HL-60/S4 (cell line): ENCODE measurements around the gene UNC13D.
"Not testable (repeated sequence)": the region's sequence is repeated elsewhere in the genome, so short reads cannot be mapped to it uniquely, and the experiment has no call there.

ENCODE experiments used
- in situ Hi-C: fragments of 300-500 bp; cut with MboI; formaldehyde crosslinking; loops from 2 replicates; pipeline ENCODE4 v1.14.3; 2022; ENCODE audit warnings: low sequenced_read_pairs

UNC13D gene

DNA sequence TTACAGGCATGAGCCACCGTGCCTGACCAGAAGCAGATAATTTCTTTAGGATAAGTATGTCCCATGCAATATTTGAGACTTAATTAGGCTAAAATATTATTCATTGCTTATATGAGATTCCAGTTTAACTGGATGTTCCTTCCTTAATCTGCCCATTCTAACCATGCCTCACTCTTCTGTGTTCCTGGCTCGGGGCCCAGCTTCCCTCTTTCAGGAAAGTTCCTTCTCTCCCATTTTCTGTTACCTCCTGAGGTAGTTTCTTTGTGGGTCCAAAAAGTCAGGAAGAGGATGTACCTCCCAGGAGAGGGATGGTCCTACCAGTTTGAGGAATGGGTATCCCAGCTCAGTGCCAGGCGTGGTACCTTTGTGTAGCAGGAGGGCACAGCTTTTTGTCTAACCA is 36.3 kb downstream of the UNC13D start:
- in situ Hi-C loops, result no loop called here

DNA sequence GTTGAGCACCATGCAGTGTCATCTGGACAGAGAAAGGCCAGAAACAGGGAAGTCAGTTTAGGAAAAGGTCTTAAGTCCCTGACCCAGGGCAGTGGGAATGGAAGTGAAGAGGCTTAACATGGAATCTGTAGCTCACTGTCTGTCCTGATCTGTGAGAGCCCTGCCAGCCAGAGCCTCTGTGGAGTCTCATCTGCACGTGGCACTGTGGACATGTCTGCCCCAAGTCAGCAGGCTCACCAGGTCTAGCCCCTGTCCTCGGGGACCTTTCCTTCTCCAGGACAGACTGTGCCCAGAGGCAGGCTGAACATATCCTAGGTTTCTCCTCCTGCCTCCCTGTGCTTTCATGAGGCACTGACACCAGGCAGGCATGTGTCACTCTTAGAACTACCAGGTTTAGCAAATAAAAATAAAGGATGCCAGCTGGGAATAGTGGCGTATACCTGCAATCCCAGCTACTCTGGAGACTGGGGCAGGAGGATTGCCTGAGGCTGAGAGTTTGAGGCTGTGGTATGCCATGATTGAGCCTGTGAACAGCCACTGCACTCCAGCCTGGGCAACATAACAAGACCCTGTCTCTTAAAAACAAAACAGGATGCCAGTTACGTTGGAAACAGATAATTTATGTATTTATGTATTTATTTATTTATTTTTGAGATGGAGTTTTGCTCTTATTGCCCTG is 37.2 kb downstream of the UNC13D start:
- in situ Hi-C loops, result no loop called here

DNA sequence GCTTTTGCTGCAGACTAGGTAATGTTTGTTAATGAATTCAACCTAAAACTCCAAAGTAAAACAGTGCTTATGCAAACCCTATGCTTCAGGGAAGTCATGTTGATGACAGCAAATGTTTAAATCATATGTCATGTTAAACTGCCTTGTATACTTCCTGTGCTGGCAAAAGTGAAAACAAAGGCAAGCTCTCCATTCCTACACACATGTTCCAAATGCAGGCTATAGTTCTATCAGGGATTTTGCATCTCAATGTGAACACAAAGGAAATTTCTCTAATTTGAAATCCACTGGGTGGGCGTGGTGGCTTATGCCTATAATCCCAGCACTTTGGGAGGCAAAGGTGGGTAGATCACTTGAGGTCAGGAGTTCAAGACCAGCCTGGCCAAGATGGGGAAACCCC is 40.3 kb downstream of the UNC13D start:
- in situ Hi-C loops, result no loop called here

DNA sequence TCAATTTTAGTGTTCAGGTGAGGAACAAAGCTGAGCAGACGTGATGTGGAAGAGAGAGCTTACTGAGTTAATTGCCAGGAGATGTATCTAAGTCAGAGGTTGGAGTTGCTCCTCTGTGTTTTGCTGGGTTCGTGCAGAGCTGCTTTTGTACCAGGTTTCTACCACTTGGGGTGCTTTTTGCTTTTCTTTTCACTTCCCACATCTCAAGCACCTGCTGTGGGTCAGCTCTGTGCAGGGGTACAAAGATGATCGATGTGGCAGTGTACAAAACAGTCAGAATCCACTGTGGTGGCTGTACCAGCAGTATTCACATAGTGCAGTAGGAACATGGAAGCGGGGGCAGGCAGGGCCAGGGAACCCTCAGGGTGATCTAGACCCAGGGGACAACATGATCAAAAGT is 44.8 kb downstream of the UNC13D start:
- in situ Hi-C loops, result no loop called here

DNA sequence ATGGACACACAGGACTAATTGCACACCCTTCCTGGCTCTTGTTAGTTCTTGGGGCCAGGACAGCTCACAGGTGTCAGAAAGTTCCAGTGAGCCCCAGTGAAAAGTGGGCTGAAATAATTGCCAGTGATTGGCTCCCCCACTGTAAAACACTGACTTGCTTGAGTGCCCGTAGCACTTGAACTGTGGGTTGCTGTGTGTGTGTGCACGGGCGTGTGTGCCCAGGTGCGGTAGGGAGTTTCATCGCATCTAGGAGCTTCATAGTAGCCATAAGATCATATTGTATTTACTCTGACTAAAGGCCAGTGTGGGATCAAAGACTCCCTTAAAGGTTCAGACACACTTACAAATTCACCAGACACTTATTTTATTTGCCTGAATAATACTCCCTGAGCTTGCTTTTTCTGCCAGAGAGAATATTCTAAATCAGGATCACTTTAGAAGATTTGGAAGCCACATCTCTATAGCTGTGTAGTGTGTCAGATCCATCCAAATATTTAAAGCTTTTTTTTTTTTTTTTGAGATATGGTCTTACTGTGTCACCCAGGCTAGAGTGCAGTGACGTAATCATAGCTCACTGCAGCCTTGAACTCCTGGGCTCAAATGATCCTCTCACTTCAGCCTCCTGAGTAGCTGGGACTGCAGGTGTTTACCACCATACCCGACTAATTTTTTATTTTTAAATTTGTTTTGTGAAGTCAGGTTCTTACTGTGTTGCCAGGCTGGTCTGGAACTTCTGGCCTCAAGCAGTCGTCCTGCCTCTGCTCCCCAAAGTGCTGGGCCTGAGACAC is 48.2 kb downstream of the UNC13D start:
- in situ Hi-C loops, result no loop called here

- in situ Hi-C loops, result no loop called here
Measured at GRCh38 chr17:75793460-75793859, 50.7 kb downstream of the UNC13D start.

DNA sequence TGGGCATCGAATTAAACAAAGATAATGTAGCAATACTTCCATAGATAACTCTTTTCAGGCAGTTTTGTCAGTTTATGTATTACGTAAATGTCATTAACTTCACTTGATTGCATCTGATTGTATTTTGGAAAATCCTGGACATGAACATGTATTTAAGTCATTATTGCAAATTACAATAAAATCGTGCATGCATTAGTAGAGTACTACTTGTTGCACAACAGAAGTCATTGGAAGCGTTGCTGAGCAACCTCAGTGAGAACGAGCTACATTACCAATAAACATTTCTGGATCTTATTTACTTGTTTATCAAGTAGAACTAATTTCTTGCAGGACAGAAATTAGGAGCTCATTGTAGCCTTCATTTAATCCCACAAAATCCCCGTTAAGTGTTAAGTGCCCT is 53.0 kb downstream of the UNC13D start:
- in situ Hi-C loops, result no loop called here

DNA sequence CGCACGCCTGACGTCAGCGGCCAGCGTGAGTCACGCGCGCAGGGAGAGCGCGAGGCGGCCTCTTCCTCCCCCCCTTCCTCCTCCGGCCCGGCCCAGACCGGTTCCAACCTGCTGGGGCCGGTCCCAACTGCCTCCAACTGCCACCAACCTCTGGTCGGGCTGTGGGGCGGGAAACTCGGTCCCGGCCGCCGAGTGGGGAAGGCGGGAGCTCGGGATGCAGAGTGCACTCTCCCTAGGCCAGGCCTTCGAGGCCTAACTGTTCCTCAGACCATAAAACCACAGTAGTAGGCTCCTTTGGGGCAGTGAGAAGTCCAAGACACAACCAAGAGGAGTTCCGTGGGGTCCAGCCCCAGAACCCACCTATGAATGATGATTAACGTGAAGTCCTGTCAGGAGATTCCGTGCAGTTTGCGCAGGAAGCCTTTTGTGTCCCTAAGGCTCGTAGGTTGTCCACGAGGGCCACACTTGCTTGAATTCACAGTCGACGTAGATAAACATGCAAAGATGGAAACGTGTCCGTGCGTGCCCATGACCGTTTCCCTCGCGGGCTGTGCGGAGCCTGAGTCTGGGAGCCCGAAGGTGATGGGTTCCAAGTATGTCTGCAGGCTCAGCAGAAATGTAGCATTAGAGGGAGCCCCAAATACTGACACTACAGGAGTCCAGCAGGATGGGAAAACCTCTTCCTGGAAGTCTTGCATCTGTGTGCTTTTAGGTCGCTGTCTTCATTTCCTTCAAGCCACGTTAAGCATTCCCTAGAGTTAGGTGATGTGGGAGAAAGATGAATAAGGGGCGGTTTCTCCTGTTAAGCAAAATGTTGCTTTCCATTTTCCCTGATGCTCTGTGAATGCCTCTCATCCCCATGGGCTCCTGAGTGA is 59.0 kb downstream of the UNC13D start:
- in situ Hi-C loops, result no loop called here

DNA sequence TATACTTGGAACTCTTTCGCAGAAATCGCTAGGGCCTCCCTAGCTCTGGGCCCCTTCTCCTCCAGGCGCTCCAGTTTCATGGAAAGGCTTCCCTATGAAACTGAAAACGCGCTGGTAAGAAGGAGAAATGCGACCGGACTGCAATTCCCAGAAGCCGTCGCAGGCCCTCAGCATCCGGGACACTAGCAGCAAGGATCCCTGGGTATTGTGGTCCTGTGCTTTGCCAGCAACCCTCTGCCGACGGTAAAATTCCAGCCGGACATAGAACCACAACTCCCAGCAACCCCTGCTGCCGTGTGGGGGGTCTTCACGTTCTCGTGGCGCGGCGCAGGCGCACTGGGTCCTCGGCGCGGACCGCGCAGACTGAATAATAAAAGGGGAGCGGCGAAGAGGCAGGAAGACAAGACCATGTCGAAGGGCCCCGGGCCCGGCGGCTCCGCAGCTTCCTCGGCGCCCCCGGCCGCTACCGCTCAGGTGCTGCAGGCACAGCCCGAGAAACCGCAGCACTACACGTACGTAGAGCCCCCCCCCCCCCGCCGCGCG is 59.7 kb downstream of the UNC13D start, which contains the start of gene UNK:
Gene UNK, plus strand, starts transcription at position 334 of the 543 bp plus-strand sequence. Its CDS starts 75 bp downstream, at position 409.
- in situ Hi-C loops, result no loop called here

DNA sequence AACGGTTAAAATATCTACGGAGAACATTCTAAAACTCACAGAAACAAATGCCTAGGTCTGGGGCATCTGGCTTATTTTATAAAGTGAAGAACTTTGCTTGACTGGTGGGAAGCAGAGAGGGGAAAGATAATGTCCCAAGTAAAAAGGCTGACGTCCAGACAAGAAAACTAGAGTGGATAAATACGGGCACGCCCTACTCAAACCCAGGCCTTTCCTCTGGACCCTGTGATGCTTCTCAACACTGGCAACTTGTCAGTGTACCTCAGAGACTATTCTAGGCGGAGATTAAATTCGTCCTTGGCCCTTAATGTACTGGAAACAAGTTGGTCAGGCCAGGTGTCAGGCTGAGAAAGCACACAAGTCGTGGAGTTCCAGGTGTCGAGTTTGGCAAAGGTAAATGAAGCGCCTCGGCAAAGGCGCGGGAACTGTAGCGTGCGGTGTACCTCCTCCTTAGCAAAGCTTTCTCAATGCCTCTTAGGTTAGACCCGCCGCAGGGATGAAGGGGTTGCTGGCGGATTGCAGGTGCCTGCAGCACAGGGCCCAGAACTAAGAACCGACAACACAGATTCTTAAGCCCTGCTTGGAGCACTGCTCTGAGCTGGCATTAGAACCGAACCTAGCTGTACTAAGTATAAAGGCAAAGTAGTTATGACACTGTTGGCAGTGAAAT is 60.3 kb downstream of the UNC13D start:
- in situ Hi-C loops, result no loop called here

- in situ Hi-C loops, result no loop called here
Measured at GRCh38 chr17:75783069-75783783, 61.0 kb downstream of the UNC13D start.

DNA sequence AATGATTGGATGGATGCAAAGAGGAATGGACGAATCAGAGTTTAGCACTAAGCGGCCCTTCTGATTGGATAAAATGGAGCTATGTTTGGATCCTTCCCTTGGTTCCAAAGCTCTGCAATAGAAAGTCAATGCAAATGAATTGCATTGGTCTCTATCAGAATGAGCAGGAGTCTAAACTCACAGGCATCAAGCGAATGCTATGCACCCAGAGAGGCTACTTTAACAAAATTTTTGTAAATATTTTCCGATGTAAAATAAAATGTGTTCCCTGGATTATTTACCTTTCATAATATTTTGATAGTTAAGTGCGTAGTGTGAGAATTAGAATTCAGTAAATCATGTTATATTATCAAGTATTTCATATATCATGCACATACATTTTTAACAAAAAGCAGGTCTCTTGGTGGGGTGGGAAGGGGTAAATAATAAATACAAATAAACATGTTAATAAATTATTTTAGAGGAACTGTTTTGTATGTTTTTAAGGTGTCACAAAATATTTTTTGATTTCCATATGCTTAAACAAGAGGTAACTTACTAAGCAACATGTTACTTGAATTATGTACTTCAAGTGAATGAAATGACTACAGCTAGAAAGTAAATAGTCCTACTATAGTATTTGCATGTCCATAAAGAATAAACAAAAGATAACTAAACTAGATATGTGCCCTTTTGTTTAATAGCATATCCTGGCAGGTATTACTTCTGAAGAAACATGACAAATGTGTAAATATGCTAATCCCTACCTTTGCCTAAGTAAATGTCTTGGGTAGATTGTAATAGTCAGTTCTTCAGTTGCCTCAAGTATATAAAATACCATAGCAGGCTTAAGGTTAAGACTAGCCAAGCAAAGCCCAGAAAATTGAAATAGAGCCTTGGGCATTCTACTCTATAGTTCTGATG is 64.0 kb downstream of the UNC13D start:
- in situ Hi-C loops, result no loop called here

DNA sequence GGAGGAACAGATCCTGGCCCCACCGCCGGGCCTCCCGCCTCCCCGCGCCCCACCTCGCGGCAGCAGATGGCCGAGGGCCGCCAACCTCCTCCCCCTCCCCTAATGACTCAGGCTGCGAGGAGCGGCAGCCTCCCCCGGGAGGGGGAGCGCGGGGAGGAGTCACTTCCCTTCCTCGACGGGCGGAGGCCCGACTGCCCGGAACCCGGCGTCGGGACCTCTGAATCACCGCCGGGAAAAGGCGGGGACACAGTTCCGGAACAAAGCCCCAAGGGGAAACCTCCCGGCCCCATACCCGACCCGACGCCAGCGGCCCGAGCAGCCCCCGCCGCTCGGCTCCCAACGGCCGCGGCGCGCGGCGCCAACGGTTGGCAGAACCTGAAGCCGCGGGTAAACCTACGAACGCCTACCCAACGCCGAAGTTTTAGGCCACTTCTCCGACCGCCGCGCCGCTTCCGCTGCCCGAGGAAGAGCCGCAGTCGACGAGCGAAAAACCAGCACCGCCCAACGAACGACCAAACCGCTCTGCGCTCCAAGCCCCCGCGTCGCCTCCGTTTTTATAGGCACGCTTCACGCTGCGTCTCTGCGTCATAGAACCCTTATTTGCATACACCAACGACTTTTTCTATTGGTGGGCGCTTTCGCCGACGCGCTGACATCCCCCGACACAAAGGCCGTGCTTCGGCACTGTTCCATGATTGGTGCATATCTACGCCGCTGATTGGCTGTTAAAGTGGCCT is 64.8 kb downstream of the UNC13D start:
- in situ Hi-C loops, result no loop called here

GRCh38 chr17:75778861-75779249 is 65.3 kb downstream of the UNC13D start:
- in situ Hi-C loops, result no loop called here

DNA sequence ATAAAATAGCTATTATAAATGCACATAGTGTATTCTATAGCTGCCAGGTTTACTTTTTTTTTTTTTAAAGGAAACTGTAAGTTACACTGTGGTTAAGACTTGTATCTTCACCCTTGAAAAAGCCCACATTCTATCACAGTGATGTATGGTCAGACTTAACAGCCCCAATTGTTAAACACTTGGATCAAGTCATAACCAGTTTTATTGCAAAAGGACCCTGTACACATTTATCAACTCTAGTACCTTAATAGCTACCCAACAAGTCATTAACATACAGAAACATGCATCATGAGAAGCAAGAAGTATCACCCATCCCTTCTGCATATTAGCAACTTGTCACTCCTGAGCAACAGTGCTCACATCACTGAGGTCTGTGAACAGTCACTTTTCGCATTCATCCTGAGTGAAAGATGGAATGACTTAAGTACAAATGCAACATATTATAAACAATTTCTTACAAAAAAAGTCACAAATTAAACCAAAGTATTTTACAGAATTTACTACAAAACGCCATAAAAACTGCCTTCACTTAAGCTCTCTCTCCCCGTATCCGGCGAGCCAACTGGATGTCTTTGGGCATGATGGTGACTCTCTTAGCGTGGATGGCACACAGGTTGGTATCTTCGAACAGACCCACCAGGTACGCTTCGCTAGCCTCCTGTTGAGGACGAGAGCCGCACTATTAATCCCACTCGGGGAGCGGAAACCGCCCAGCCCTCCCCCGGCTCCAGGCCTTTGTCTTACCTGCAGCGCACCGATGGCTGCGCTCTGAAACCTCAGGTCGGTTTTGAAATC is 65.9 kb downstream of the UNC13D start:
- in situ Hi-C loops, result not testable (repeated sequence)

DNA sequence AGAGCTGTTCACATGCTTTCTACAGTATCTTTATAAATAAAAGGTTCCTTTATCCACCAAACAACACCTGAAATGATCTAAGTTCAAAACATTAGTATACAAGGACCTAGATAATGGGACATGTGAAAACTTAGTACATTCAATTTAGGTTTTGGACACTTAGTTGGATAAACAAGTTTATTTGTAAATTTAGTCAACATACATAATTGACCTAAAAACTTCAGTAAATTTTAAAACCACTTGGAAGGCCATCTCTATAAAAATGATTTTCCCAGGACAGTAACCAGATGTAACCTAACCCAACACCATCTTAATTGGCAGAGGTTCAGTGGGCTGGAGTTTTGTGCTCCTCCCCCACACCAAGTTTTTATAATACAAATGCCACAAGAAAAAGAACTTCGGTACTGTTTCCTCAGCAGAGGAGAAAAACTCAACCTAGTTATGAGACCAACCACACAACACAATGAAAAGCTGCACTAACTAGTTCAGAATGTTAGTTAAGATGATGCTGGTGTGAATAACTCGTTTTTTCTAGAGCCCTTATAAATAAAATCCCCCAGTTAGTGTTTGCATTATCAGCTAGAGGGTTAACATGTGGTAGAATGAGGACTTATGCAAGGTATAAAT is 66.8 kb downstream of the UNC13D start:
- in situ Hi-C loops, result no loop called here
